ENCODE measurements around the gene NPSR1.
"Not testable (repeated sequence)": the region's sequence is repeated elsewhere in the genome, so short reads cannot be mapped to it uniquely, and the experiment has no call there.

NPSR1 gene

GRCh38 chr7:34878944-34879735 lies 221.1 kb downstream of the NPSR1 start:
- FAIRE-seq = not testable (repeated sequence)

GRCh38 chr7:34879871-34880270 lies 221.9 kb downstream of the NPSR1 start:
- FAIRE-seq = no peak

- FAIRE-seq = not testable (repeated sequence)
Measured at GRCh38 chr7:34883855-34884254, 225.8 kb downstream of the NPSR1 start.

GRCh38 chr7:34886856-34887255 lies 228.8 kb downstream of the NPSR1 start:
- FAIRE-seq = no peak

- FAIRE-seq = no peak
Measured at GRCh38 chr7:34889951-34890350, 231.9 kb downstream of the NPSR1 start.

- no peak for FAIRE-seq
Measured at GRCh38 chr7:34895202-34895601, 237.2 kb downstream of the NPSR1 start.

Data from endometrium (tissue), 2 donors.